Esophagus squamous epithelium (tissue), 5 donors: ENCODE results near the gene ST6GALNAC3. TPM values are rescaled to one million over a fixed set of nuclear protein-coding genes. Genes with fewer than 3 reads are reported as not detected.

Source experiments
- DNase-seq: peaks from one replicate; lab custom pipeline; 2025; lab: John Stamatoyannopoulos, UW
- H3K27ac ChIP-seq, 4 donors: fragments of 200-600 bp; sonication (generic); one replicate each; pipeline ENCODE4 v1.5.1; 2016 to 2019; ENCODE audit warnings: mild to moderate bottlenecking in 1 of 4
- H3K27me3 ChIP-seq, 4 donors: fragments of 200-600 bp; sonication (generic); 1 replicate in 3 of 4; 2 replicates in 1 of 4; pipeline versions ENCODE4 v1.5.1 to v1.6.0; 2017 to 2021; ENCODE audit warnings: antibody characterized with exemption in 1 of 4
- H3K36me3 ChIP-seq, 3 donors: fragments of 200-600 bp; sonication (generic); one replicate each; pipeline ENCODE4 v1.5.1; 2016 to 2019
- H3K4me1 ChIP-seq, 3 donors: fragments of 200-600 bp; sonication (generic); one replicate each; pipeline ENCODE4 v1.5.1; 2017 to 2019
- H3K4me3 ChIP-seq, 4 donors: fragments of 200-600 bp; sonication (generic); 1 replicate in 3 of 4; 2 replicates in 1 of 4; pipeline ENCODE4 v1.5.1; 2016 to 2019; ENCODE audit warnings: mild to moderate bottlenecking in 2 of 4, moderate library complexity in 1 of 4
- H3K9me3 ChIP-seq, 3 donors: fragments of 200-600 bp; sonication (generic); one replicate each; pipeline ENCODE4 v1.5.1; 2016 to 2019
- CTCF ChIP-seq, 6 experiments: fragments of 450-650 bp in 4 of 6; fragments of 200-600 bp in 2 of 6; sonication (generic) in 2 of 6; IDR thresholded peaks; one replicate each; pipeline ENCODE4 v1.5.1; 2016 to 2019; ENCODE audit warnings: antibody characterized with exemption in 6 of 6, mild to moderate bottlenecking in 4 of 6, moderate library complexity in 4 of 6
- POLR2A ChIP-seq, 4 donors: fragments of 450-650 bp; IDR thresholded peaks; one replicate each; pipeline ENCODE4 v1.6.1; 2017; ENCODE audit warnings: antibody characterized with exemption in 4 of 4, mild to moderate bottlenecking in 4 of 4, moderate library complexity in 3 of 4
- WGBS, 2 donors: methylation state at CpG; one replicate each; pipeline ENCODE4 v1.1.5; 2018; 5-methylcytosine and 5-hydroxymethylcytosine counted together
- intact Hi-C: fragments of 100-400 bp; cut with DNase I; formaldehyde crosslinking; loops from one replicate; pipeline ENCODE4 v1.15.0; 2022
- total RNA-seq, 4 donors: library from RNA; depleted of rRNA; stranded (reverse); fragments of >200 nt; gene quantifications; one replicate each; pipeline ENCODE4 v1.1.0, GENCODE V29; 2016
- donor health status: DM: yes; HTN: yes; CAD: no.

The ST6GALNAC3 gene
- total RNA-seq, 4 donors from 2014 or later: 0.27 to 4.3 (median 2.2) TPM

- TF ChIP-seq POLR2A (IDR thresholded peaks at IDR 0.05): no peak
- intact Hi-C loops: no loop called here
- Histone ChIP-seq H3K9me3 (no peaks in the 10 kb centered on the region), H3K4me1 (no peaks in the 10 kb centered on the region), H3K27me3 (no peaks in the 10 kb centered on the region), H3K36me3 (no peaks in the 10 kb centered on the region), H3K27ac (no peak overlapping the region), H3K4me3 (no peak overlapping the region)
- no peak for DNase-seq
- 37 to 54% methylated on average over 3 of the region's 3 CpGs for WGBS, 2 donors
Observed at GRCh38 chr1:76530953-76531352, 456.4 kb downstream of the ST6GALNAC3 start.

DNA sequence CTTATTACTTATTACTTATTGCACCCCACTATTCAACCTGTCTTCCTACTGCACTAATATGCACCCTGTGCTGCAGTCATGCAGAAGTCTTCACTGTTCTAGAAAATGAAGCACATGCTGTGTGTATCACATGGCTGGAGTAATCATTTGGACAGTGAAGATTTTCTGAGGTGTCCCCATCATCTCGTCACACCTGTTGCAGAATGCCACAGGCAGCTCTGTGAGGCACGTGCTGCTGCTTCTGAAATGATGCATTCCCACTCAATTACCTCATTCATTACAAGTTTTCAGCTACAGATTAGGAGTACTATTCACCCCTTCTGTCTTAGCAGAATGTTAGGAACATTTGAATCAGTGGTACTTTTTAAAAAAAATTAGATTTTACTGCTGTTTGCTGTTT is 467.1 kb downstream of the ST6GALNAC3 start:
- Histone ChIP-seq H3K4me3 (no peak overlapping the region), H3K9me3 (no peaks in the 10 kb centered on the region), H3K36me3 (no peaks in the 10 kb centered on the region), H3K27me3 (no peaks in the 10 kb centered on the region), H3K4me1 (no peaks in the 10 kb centered on the region), H3K27ac (no peak overlapping the region)
- no peak for TF ChIP-seq POLR2A (IDR thresholded peaks at IDR 0.05)
- TF ChIP-seq CTCF (IDR thresholded peaks at IDR 0.05): no peak
- intact Hi-C loops: no loop called here
- WGBS, 2 donors: 26 to 40% methylated on average over 2 of the region's 2 CpGs
- no peak for DNase-seq

DNA sequence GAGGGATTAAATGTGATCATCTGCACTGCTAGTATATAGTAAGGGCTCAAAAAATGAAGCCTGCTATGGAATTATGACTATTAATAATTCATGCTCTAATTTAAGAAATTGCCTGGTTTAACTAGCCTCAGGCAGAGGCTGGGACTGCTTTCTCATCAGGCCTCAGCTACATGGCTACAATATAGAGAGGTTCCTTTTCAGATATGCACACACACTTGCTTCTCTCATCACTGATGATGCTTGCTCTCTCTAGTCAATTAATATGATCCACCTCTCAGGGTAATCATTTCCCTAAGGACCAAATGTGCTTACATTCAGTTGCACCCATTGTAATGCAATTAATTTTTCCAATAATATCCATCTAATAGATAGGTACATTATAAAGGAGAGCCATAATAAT is 467.8 kb downstream of the ST6GALNAC3 start:
- TF ChIP-seq POLR2A (IDR thresholded peaks at IDR 0.05) (no peak), CTCF (IDR thresholded peaks at IDR 0.05) (no peak)
- intact Hi-C loops: no loop called here
- Histone ChIP-seq H3K27me3 (no peaks in the 10 kb centered on the region), H3K4me1 (no peaks in the 10 kb centered on the region), H3K4me3 (no peak overlapping the region), H3K36me3 (no peaks in the 10 kb centered on the region), H3K27ac (no peak overlapping the region), H3K9me3 (no peaks in the 10 kb centered on the region)
- DNase-seq: no peak

DNA sequence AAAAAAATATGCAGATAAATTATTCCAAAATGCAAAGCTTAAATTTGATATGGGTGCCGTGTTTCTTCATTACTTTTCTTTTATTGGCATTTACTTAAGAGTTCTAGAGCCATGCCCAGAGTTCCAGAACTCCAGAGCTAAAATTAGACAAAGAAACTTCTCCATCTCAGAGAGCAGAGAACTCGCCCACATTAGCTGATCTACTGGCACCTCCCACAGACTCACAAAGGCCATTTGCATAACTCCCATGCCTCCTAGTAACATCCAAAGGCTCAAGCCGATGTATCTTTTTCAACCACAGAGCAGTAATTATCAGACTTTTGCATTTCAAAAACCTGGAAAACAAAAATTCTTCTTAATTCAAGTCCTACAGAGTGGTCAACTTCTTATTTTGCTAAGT is 468.9 kb downstream of the ST6GALNAC3 start:
- WGBS, 2 donors: 84 to 87% methylated on average over 3 of the region's 3 CpGs
- no peaks in the 10 kb centered on the region for H3K4me1 ChIP-seq
- H3K36me3 ChIP-seq: no peaks in the 10 kb centered on the region
- no peak for DNase-seq
- no peak overlapping the region for H3K27ac ChIP-seq
- intact Hi-C loops: no loop called here
- no peak overlapping the region for H3K4me3 ChIP-seq
- H3K27me3 ChIP-seq: no peaks in the 10 kb centered on the region
- TF ChIP-seq CTCF (IDR thresholded peaks at IDR 0.05) (no peak), POLR2A (IDR thresholded peaks at IDR 0.05) (no peak)
- no peaks in the 10 kb centered on the region for H3K9me3 ChIP-seq

DNA sequence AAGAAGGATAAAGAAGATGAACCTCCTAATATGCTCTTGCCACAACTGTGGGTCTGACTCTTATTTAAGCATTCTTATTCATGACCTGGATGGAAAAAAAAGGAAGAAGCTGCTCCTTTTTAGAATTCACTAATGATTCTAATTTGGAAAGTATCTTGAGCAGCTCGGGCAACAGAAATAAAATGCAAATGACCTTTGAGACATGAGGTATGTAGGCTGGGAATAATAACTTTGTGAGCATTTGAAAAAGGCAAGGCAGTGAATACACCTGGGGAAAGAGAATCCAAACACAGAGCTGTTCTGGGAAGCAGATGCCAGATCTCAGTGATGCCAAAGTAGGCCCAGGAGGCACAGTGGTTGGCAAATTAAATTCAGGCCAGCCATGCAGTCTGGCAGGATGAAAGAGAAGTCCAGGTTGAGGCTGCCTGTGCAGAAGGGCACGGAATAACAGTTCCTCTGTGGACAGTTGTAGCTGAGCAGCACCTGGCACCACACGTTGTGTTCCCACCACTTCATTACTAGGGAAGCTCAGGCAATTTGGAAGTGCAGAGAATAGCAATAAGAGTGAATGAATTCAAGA is 471.9 kb downstream of the ST6GALNAC3 start:
- H3K36me3 ChIP-seq: no peaks in the 10 kb centered on the region
- no peak for DNase-seq
- no peak overlapping the region for H3K27ac ChIP-seq
- intact Hi-C loops: no loop called here
- TF ChIP-seq POLR2A (IDR thresholded peaks at IDR 0.05): no peak
- TF ChIP-seq CTCF (IDR thresholded peaks at IDR 0.05): no peak
- H3K4me3 ChIP-seq: no peak overlapping the region
- H3K9me3 ChIP-seq: no peaks in the 10 kb centered on the region
- H3K27me3 ChIP-seq: no peaks in the 10 kb centered on the region
- H3K4me1 ChIP-seq: no peaks in the 10 kb centered on the region
- WGBS, 2 donors: 68 to 69% methylated on average over 3 of the region's 3 CpGs

- Histone ChIP-seq H3K27ac (no peak overlapping the region), H3K9me3 (no peaks in the 10 kb centered on the region), H3K4me3 (no peak overlapping the region), H3K4me1 (no peaks in the 10 kb centered on the region), H3K36me3 (no peaks in the 10 kb centered on the region), H3K27me3 (no peaks in the 10 kb centered on the region)
- intact Hi-C loops: no loop called here
- DNase-seq: no peak
- TF ChIP-seq CTCF (IDR thresholded peaks at IDR 0.05): no peak
- no peak for TF ChIP-seq POLR2A (IDR thresholded peaks at IDR 0.05)
Observed at GRCh38 chr1:76547916-76548315, 473.4 kb downstream of the ST6GALNAC3 start.
